ENCODE measurements around the gene VPS37B. TPM values are rescaled to one million over a fixed set of nuclear protein-coding genes. Genes with fewer than 3 reads are reported as not detected.

Gene VPS37B
- total and polyA plus RNA-seq, 10 of the 15 experiments (the other 5 are each of a cell fraction or from before 2014, with no cell fraction given) = 0.66 to 68.6 (median 39.6) TPM

- ChIA-PET CTCF (interaction anchor here (0.7 to 1.3 kb wide), 4 partner anchors 9 to 78 kb away, joined by 3 to 6 read pairs (median 3); no protein-coding TSS in a partner anchor), POLR2A (interaction anchor here (3.4 kb wide), 1 partner anchor 16 kb away, joined by 23 read pairs; no protein-coding TSS in a partner anchor), SMC1A (ENCODE audit: uncharacterized antibody, unreplicated experiment) (interaction anchor here (0.9 to 3.2 kb wide), 5 partner anchors 9 to 79 kb away, joined by 3 to 12 read pairs (median 6); no protein-coding TSS in a partner anchor), RAD21 (ENCODE audit: unreplicated experiment) (interaction anchor here (2.8 kb wide), 1 partner anchor 15 kb away, joined by 17 read pairs; no protein-coding TSS in a partner anchor)
- Histone ChIP-seq H3K4me1 (ENCODE audit: control insufficient read depth, insufficient read depth, low read length) (peaks cover 45% of the 10 kb centered on the region), H2AFZ (ENCODE audit: control insufficient read depth, low read depth, low read length) (no peak overlapping the region), H3K79me2 (ENCODE audit: control insufficient read depth, insufficient read depth, low read length) (peaks cover 11% of the 10 kb centered on the region), H3K9me3 (replicated peaks; ENCODE audit: control insufficient read depth, insufficient read depth, low read length) (no peaks in the 10 kb centered on the region), H3K4me3 (no peak overlapping the region), H3K27ac (ENCODE audit: control insufficient read depth, insufficient read depth) (no peak overlapping the region), H3K36me3 (ENCODE audit: control insufficient read depth in 2 of 2, insufficient read depth in 2 of 2, low read length in 1 of 2) (peaks cover 11 to 17% of the 10 kb centered on the region in 2 experiments; a peak in 3 of 4 replicates), H3K4me2 (ENCODE audit: control insufficient read depth, insufficient read depth) (no peak overlapping the region), H3K9ac (ENCODE audit: control insufficient read depth, insufficient read depth, low read length) (no peak overlapping the region), H3K27me3 (replicated peaks in 1 of 2; ENCODE audit: control insufficient read depth in 2 of 2, insufficient read depth in 2 of 2, low read length in 1 of 2) (no peaks in the 10 kb centered on the region), H4K20me1 (ENCODE audit: control insufficient read depth, insufficient read depth) (no peaks in the 10 kb centered on the region)
- FAIRE-seq (no peak), DNase-seq (ENCODE audit: low read depth, low spot score) (no peak), ATAC-seq (no peak)
- in situ Hi-C loops (cut with MboI) (loop anchor here (25.0 kb wide), 1 partner anchor 364 kb away; the partner anchor contains the start of genes MPHOSPH9 and MTRFR), intact Hi-C loops (cut with micrococcal nuclease; ENCODE audit: unreplicated experiment) (loop anchor here (10.0 kb wide), 1 partner anchor 361 kb away; the partner anchor contains the start of genes MPHOSPH9 and MTRFR)
- no peak for TF ChIP-seq SUZ12 (IDR thresholded peaks at IDR 0.05; ENCODE audit: unreplicated experiment)
- BruUV-seq (replicated peaks) = no TSS peak
- WGBS (ENCODE audit: insufficient coverage, insufficient replicate concordance, low lambda C conversion rate, missing lambda C conversion rate) = 95% methylated on average over 4 of the region's 4 CpGs
Observed at GRCh38 chr12:122873540-122873939, 22.4 kb downstream of the VPS37B start.

GRCh38 chr12:122872815-122873361, 23.0 kb downstream of the VPS37B start:
- Histone ChIP-seq H3K27me3 (replicated peaks in 1 of 2; ENCODE audit: control insufficient read depth in 2 of 2, insufficient read depth in 2 of 2, low read length in 1 of 2) (no peaks in the 10 kb centered on the region), H3K4me3 (no peak overlapping the region), H2AFZ (ENCODE audit: control insufficient read depth, low read depth, low read length) (no peak overlapping the region), H3K27ac (ENCODE audit: control insufficient read depth, insufficient read depth) (no peak overlapping the region), H4K20me1 (ENCODE audit: control insufficient read depth, insufficient read depth) (no peaks in the 10 kb centered on the region), H3K4me1 (ENCODE audit: control insufficient read depth, insufficient read depth, low read length) (peaks cover 45% of the 10 kb centered on the region), H3K9me3 (replicated peaks; ENCODE audit: control insufficient read depth, insufficient read depth, low read length) (no peaks in the 10 kb centered on the region), H3K9ac (ENCODE audit: control insufficient read depth, insufficient read depth, low read length) (no peak overlapping the region), H3K79me2 (ENCODE audit: control insufficient read depth, insufficient read depth, low read length) (peaks cover 11% of the 10 kb centered on the region), H3K36me3 (ENCODE audit: control insufficient read depth in 2 of 2, insufficient read depth in 2 of 2, low read length in 1 of 2) (peaks cover 13 to 24% of the 10 kb centered on the region in 2 experiments; a peak in 3 of 4 replicates), H3K4me2 (ENCODE audit: control insufficient read depth, insufficient read depth) (no peak overlapping the region)
- no TSS peak for BruUV-seq (replicated peaks)
- SMC1A ChIA-PET (ENCODE audit: uncharacterized antibody, unreplicated experiment) = interaction anchor here (1.0 to 4.6 kb wide), 8 partner anchors 9 to 79 kb away, joined by 3 to 64 read pairs (median 12); partner anchors contain the start of gene VPS37B
- POLR2A ChIA-PET = interaction anchor here (1.0 to 3.4 kb wide), 4 partner anchors 10 to 53 kb away, joined by 4 to 23 read pairs (median 7); no protein-coding TSS in a partner anchor
- FAIRE-seq (no peak), ATAC-seq (no peak), DNase-seq (ENCODE audit: low read depth, low spot score) (no peak)
- CTCF ChIA-PET = interaction anchor here (0.6 to 4.2 kb wide), 8 partner anchors 8 to 79 kb away, joined by 3 to 20 read pairs (median 3); no protein-coding TSS in a partner anchor
- TF ChIP-seq IKZF2 (IDR thresholded peaks at IDR 0.05) (no peak), NR2C1 (IDR thresholded peaks at IDR 0.05) (no peak), CBX3 (IDR thresholded peaks at IDR 0.05; ENCODE audit: borderline replicate concordance, low read depth) (no peak), DPF2 (IDR thresholded peaks at IDR 0.05) (no peak)
- intact Hi-C loops (cut with micrococcal nuclease; ENCODE audit: unreplicated experiment) = loop anchor here (10.0 kb wide), 1 partner anchor 362 kb away; the partner anchor contains the start of genes MPHOSPH9 and MTRFR
- 98% methylated on average over 12 of the region's 12 CpGs for WGBS (ENCODE audit: insufficient coverage, insufficient replicate concordance, low lambda C conversion rate, missing lambda C conversion rate)
- in situ Hi-C loops (cut with MboI) = loop anchor here (25.0 kb wide), 1 partner anchor 364 kb away; the partner anchor contains the start of genes MPHOSPH9 and MTRFR
- RAD21 ChIA-PET (ENCODE audit: unreplicated experiment) = interaction anchor here (1.4 to 3.7 kb wide), 7 partner anchors 12 to 79 kb away, joined by 3 to 18 read pairs (median 8); partner anchors contain the start of gene VPS37B

Data from GM12878 (cell line).